ENCODE results near the gene C1QTNF5.
A peak's percentile ranks its signal among the peaks of the same experiment; 100 is the strongest.

The C1QTNF5 gene

DNA sequence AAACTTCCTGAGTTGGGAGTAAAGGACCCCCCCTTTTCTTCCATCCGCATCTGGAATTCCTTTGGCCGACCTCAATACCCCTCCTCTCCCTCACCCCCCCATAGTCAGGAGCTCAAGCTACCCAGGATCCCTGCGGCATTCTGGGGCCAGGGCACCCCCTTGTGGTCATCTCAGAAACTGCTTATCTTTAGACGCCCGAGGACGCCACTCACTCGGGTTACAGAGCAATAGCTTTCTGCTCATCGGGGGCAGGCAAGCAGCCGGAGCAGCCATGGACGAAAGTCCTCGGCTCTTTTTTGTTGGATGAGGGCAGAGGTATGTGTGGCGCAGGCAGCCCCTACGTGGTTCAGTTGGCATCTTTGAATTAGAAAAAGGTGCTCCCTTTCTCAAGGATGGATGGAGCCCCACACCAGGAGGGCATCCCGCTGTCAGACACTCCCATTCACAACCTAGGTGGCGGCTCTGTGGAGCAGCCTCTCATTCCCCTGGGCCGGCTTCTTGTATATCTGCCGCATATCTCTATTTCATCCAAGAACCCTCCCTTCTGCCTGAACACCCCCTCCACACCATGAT lies 2.3 kb downstream of the C1QTNF5 start:
- peak in 41 of 51 donors; percentile 10 to 85 (median 63) for DNase-seq

DNA sequence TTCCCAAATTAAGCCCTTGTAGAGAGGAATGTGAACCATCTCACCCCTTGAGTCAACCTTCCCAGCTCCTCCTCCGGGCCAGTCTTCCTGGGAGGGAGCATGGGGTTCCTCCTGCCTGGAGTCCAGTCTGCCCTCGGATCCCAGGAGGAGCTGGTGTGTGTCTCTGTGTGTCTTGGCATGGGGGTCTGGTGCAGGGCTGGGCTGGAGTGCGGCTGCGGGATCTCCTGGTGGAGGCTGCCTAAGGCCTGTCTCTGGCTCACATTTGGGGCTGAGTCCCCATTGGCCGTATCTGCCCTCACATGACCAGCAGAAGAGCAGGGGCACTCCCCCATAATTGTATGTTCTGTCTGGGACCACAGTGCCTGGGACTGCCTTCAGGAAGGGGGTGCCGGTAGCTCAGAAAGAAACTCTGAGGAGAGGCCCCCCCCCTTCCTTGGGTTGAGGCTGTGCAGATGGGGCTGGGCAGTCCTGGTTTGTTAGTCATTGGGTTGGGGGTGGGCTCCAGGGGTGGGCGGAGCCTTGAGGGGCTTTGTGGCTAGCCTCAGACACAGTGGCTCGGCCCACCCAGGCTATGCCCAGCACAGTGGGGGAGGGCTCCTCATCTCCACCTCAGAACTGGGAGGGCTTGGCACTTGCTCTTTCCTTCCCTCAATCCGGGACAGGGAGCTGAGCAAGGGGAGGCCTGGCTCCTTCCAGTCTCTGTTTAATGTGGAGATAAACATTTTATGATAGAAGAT lies 2.9 kb downstream of the C1QTNF5 start:
- DNase-seq, result peak in 1 of 51 donors; percentile 29

DNA sequence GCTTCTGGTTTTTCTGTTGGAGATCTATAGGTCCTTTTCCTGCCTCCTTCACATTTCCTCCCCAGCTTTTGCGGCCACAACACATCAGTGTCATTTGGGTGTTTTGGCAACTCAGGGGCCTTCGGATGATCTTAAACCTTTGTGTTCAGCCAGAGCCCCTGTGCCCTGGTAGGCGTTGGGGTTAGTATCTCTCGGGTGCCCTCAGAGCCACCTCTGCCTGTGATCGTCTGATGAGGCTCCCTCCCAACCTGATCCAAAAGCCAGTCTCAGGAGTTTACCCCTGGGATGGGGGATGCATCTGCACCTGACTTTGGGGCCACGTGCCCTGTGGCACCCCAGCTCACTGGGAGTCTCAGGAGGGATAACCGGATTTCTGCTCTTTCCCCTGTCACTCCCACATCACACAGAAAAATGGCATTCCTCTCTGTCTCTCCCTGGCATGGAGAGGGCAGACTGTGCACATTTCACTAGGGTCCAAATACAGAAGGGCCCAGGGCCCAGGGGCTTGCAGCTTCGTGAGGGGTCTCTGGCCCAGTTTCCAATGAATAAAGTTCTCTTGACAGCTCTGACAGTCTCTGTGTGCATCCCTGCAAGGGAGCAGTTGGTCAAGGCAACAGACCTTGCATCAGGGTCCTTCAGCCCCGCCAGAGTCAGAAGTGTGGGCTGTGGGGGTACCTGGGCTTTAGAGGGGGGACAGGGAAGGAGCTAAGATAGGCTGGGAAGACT lies 3.8 kb downstream of the C1QTNF5 start:
- no peak for DNase-seq

DNA sequence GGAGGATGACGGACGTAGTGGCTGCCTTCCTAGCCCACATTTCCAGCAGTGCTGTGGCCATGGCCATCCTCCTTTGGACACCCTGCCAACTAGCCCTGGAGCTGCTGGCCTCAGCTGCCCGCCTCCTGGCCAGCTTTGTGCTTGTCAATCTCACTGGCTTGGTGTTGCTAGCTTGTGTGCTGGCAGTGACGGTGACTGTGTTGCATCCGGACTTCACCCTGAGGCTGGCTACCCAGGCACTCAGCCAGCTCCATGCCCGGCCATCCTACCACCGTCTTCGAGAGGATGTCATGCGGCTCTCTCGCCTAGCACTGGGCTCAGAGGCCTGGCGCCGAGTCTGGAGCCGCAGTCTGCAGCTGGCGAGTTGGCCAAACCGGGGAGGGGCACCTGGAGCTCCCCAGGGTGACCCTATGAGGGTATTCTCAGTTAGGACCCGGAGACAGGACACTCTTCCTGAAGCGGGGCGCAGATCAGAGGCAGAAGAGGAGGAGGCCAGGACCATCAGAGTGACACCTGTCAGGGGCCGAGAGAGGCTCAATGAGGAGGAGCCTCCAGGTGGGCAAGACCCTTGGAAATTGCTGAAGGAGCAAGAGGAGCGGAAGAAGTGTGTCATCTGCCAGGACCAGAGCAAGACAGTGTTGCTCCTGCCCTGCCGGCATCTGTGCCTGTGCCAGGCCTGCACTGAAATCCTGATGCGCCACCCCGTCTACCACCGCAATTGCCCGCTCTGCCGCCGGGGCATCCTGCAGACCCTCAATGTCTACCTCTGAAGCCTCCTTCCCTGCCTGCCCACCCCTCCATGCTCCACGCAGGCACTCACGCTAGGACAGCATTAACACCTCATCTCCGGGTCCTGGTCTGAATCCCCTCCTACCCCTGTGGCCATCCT lies 4.8 kb downstream of the C1QTNF5 start:
- DNase-seq, result peak in 19 of 51 donors; percentile 11 to 69 (median 43)

DNA sequence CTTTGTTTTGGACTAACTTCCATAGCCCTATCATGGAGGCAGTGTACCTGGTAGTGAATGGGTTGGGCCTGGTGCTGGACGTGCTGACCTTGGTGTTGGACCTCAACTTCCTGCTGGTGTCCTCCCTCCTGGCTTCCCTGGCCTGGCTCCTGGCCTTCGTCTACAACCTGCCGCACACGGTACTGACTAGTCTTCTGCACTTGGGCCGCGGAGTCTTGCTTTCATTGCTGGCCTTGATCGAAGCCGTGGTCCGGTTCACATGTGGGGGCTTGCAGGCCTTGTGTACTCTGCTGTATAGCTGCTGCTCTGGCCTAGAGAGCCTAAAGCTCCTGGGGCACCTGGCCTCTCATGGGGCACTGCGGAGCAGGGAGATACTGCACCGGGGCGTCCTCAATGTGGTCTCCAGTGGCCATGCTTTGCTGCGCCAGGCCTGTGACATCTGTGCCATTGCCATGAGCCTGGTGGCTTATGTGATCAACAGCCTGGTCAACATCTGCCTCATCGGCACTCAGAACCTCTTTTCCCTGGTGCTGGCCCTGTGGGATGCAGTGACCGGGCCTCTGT lies 5.5 kb downstream of the C1QTNF5 start:
- DNase-seq, result no peak

DNA sequence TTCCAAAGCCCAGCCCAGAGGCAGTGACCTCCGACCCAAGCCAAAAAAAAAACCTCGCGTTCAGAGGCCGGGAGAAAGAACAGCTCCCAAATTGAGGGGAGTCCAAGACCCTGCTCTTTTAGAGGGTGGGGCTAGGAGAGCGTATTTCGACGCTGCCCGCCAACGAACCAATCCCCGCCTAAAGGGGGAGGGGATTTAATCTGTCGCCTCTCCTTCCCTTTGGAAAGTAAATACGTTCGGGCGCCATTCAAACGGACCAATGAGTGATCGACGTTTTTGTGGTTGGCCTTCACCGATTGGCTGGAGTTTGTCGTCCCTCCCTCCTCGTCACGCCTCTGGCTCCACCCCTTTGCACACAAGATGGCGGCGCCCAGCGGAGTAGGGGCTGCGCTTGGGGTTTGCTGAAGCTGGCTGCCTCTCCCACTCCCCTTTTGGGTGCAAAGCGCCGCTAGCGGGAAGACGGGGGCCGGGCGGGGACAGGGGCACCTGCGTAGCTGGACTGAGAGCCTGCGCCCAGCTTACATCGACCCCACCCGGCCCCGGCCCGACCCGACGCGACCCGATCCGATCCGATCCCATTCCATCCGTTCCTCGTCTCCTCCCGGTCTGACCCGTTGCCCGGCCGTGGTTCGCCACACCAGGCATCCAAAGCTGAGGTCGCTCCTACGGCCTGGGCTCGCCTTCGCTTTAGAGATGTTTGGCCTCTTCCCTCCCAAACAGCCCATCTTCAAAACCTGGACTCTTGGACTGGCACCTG lies 6.3 kb downstream of the C1QTNF5 start, which contains the start of gene RNF26:
RNF26 (plus strand) TSS at position 354 of the 757 bp plus-strand sequence. CDS start 596 bp downstream, outside the sequence.
- peak; percentile 52 to 98 (median 93) for DNase-seq

DNA sequence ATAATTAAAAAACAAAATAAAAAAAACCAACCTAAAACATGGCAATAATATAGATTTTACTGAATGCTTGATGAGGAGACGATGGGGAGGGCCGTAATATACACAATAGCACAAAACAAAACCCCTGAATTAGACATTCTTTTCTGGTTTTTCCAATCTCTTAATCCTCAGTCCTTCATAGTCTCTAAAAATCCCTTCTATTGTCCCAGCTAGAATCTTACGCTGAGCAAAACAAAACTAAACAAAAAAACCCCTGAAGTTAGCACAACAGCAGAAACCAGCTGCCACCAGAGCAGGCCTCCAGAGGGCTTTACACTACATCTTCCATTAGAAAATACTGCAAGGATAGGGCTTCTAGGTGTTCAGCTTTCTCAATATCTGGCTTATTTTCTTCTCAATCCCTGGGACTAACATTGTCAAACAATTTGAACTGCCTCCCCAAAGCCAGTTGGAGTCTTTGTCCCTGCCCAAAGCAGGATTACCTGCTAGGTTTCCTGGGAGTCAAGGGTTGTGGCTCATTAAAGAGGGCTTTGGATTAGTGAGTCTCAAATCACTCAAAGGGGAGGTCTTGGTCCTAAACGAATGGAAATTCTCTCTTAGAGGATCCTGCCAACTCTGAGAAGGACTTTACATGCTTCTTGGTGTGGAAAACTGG lies 8.4 kb downstream of the C1QTNF5 start:
- no peak for DNase-seq

DNA sequence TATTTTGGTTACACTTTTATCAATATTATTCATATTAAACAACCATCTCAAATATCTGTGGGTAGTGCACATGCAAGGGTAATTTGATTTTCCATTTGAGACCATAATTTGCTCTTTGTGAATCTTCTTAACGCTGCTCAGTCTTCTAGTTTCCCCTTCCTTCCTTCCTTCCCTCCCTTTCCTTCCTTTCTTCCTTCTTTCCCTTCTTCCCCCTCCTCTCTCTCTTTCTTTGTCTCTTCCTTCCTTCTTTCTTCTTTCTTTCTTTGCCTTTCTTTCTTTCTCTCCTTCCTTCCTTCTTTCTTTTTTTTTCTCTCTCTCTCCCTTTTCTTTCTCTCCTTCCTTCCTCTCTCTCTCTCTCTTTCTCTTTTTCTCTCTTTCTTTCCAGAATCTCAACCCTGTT lies 10.4 kb downstream of the C1QTNF5 start:
- DNase-seq, result no peak

DNA sequence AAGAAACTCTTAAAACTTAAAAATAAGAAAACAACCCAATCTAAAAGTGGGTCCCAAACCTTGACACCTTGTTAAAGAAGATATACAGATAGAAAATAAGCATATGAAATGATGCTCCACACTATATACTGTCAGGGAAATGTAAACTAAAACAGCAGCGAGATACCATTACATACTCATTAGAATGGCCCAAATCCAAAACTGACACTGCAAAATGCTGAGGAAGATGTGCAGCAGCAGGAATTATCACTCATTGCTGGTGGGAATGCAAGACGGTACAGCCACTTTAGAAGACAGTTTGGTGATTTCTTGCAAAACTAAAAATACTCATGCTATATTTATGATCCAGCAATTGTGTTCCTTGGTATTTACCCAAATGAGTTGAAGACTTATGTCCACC lies 11.4 kb downstream of the C1QTNF5 start:
- DNase-seq, result no peak

DNA sequence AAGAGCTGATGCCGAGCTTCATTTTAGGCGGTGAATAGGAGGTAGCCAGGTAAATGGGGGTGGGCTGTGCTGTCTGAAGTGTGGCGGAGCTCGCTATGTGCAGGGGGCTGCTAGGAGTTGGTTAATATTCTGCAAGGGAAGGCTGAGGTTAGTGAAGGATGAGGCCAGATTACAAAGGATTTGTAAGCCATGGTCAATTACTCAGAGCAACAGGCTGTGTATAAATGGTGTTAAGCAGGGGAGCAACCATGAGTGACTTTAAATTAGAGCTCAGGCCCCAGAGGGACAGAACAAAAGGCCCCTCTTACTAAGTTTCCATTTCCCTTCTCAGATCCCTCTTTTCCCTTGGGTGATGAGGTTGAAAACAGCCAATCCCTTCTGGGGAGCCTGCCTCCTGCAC lies 16.5 kb downstream of the C1QTNF5 start:
- no peak for DNase-seq

DNA sequence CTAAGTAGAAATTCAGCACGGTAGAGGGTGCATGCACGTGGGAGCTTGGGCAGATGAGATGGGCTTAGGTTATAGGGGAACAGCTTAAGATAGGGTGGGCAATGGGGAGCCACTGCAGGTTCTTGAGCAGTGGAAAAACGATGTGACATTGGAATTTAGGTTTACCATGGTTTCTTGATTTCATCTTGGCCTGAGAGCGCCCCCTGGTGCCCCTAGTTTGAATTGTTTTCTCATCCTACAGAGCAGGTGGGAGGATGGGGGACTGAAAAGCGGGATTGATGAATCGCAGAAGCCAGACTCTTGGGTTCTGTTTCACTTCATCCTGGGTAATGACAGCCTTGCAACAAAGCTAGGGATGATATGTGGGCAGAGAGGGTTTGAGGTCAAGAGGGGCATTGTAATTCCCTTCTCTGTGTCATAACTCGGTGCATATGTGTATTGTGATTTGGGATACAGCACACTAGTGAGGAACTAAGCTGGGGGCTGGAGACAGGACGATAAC lies 17.1 kb downstream of the C1QTNF5 start:
- DNase-seq, result peak in 38 of 51 donors; percentile 12 to 91 (median 52)

DNA sequence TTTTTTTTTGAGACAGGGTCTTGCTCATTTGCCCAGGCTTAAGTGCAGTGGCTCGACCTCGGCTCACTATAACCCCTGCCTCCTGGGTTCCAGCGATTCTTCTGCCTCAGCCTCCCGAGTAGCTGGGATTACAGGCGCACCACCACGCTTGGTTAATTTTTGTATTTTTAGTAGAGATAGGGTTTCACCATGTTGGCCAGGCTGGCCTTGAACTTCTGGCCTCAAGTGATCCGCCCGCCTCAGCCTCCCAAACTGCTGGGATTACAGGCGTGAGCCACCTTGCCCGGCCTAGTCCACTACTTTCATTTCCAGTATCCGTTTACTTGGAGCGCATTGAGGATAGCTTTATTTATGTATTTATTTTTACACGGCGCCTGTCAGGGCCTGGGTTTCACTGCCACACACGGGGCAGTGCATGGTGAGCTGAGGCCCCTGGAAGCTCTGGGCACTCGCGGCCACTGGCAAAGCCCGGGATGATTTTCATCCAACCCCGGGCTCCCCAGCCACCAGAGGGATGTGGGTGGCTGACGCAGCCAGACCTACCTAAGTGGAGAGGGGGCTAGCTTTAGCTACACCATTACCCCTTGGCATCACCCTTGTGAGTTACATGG lies 17.7 kb downstream of the C1QTNF5 start:
- DNase-seq, result no peak

DNA sequence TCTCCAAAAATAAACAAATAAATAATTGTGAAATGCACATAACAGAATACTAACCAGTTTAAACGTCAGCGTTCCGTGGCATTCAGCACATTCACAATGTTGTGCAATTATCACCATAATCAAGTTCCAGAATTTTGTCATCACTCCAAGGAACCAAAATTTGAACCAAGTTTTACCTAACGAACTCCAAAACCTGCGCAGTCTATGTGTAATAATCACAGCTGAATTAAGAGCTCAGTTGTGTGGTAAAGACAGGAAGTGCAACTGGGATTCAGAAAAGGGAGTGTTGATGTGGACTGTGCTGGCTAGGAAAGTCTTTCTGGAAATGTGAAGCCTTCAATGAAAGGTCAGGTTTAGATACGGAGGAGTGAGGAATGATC lies 18.3 kb downstream of the C1QTNF5 start:
- DNase-seq, result no peak

DNA sequence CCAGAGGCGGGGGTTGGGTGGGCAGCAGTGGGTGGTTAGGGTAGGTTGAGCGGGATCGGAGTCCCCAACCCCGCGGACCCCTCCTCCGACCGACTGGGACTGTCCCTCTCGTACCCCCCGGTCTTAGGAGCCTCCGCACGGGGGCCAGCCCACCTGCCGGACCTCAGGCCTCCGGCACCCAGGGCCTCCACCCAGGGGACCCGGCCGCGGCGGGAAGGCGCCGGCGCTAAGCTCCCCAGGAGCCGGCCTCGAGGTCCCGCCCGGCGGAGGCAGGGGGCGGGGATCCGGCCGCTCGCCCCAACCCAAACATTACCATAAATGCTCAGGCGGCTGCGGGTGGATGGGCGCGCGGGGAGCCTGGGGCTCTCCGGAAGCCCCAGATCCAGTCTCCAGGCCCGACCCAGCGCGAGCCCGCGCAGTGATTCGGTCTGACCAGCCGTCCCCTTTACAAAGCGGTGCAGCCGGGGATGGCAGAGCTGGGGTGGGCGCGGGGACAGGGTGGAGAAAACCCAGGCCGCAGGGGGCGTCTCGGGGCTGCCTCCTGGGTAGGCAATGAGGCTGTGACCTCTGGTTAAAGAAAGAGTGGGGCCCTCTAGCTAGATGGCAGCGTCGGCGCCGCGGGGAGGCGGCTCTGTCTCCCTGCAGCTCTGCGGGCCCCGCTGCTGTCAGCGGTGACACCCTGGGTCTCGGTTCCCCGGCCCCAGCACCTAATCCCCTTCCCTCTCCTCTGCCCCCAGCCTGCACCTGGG lies 19.7 kb downstream of the C1QTNF5 start:
- peak in 15 of 51 donors; percentile 39 to 78 (median 53) for DNase-seq

DNA sequence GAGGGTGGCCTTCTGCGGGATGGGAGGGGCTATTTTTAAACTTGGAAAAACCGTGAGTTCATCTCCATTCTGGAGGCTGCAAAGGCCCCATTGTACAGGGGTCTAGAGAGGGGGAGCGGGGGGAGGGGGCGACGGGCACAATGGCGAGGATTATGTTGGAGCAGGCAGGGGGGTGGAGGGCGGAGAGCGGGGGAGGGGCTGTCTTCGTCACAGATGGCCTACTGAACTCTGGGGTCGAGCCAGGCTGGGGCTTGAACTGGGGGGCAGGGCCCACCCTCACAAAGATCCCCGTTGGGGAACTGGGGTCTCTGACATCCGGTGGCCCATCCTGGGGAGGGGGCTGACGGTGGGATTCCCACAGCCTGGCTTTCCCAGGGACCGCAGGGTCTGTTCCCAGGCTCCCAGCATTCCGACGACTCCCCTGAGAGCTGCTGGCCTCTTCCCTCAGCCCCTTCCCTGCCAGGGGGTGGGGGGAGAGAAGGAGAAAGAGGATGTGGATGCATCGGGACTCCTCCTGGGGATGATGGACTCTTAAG lies 20.4 kb downstream of the C1QTNF5 start:
- DNase-seq, result peak in 36 of 51 donors; percentile 20 to 89 (median 61)

DNA sequence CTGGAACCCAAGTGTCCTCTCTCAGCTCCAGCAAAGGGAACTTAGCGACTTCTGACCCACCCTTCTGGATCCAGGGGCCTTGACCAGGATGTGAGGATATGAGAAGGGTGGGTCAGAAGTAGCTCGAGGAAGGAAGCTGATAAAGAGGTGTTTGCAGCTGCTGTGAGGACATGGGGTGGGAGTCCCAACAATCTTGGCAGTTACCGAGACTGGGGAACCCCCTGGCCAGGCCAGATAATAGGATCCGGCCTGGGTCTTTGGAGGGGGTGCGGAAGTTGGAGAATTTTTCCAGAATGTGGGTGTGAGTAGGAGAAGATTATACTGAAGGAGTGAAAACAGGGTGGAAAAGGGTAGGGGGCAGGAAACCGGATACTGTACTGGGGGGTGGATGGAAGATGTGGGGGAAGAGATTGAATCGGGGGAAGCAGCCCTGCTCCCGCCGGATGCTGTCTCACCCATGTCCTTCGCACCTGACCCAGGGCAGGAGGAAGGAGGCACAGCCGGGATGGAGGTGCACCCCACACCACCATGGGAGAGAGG lies 20.9 kb downstream of the C1QTNF5 start:
- DNase-seq, result no peak

DNA sequence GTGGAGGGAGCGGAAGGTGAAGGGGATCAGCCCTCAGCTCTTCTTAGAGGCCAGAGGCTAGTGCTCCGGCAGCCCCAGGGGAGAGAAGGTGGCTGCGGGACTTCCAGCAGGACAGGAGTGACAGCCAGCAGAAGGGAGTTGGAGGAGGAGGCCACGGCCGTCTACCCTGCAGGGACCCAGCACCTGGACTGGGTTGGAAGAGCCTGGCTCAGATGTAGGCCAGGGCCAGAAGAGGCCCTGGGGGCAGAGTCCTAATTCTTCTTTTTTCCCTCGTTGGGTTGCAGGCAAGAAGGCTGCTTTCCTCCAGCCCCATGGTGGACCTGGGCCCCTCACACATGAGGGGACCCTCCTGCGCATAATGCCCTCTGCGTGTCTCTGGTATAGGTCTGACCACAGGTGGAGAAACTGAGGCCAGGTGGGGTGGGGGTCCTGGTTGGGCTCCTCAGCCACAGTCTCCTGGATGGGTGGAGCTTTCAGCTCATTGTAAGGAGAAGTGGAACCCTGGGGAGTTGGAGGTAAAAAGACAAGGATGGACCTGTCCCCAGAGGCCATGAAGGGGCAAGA lies 21.5 kb downstream of the C1QTNF5 start:
- no peak for DNase-seq
